A549 (cell line): Measurements from ENCODE around the gene ARHGAP26. TPM values are rescaled to one million over a fixed set of nuclear protein-coding genes. Genes with fewer than 3 reads are reported as not detected.

Experiments
- ATAC-seq, 2 experiments: fragments of 200-7000 bp in 1 of 2; fragments of >200 bp in 1 of 2; cut with Nextera tagmentation in 1 of 2; cut with Tn5 transposase in 1 of 2; 3 replicates each; pipeline versions ENCODE4 v1.8.0 to v1.9.1; 2018 to 2020; ENCODE audit warnings: mild to moderate bottlenecking in 1 of 2, moderate library complexity in 1 of 2
- CTCF ChIA-PET: fragments of 300-600 bp; sonication (Branson Sonifier 250); formaldehyde crosslinking; extraction: SDS; loops from one replicate; lab custom pipeline; 2021; ENCODE audit warnings: antibody characterized with exemption, inconsistent platforms; lab: Yijun Ruan, JAX
- POLR2A ChIA-PET: fragments of 350-600 bp; formaldehyde crosslinking; extraction: SDS; loops from one replicate; lab custom pipeline; 2021; ENCODE audit warnings: antibody characterized with exemption, inconsistent platforms; lab: Yijun Ruan, JAX
- DNase-seq, 2 experiments: peaks; one replicate each; pipeline versions ENCODE4 v3.0.0 to v3.0.0-alpha.2; 2011 to 2016; ENCODE audit warnings: low read depth in 1 of 2, low spot score in 1 of 2
- FAIRE-seq: peaks from 2 replicates; lab custom pipeline; 2011; peaks lifted over from hg19 to GRCh38; lab: Jason Lieb, UNC
- H3K27ac ChIP-seq, 2 experiments: fragments of >200 bp; sonication (Bioruptor Twin); formaldehyde crosslinking; 3 replicates each; pipeline ENCODE4 v1.5.1; 2016 to 2017
- H3K4me1 ChIP-seq: fragments of >200 bp; sonication (Bioruptor Twin); formaldehyde crosslinking; 3 replicates; pipeline ENCODE4 v1.6.1; 2016
- H3K4me2 ChIP-seq: fragments of >200 bp; sonication (Bioruptor Twin); formaldehyde crosslinking; 3 replicates; pipeline ENCODE4 v1.6.1; 2016
- H3K4me3 ChIP-seq: fragments of >200 bp; sonication (Bioruptor Twin); formaldehyde crosslinking; 3 replicates; pipeline ENCODE4 v1.5.1; 2016
- H3K9me3 ChIP-seq: fragments of >200 bp; sonication (Bioruptor Twin); formaldehyde crosslinking; 3 replicates; pipeline ENCODE4 v1.6.1; 2016
- CBX2 ChIP-seq: fragments of 200-600 bp; sonication (generic); IDR thresholded peaks from 2 replicates; pipeline ENCODE4 v1.6.1; 2016; ENCODE audit warnings: low read depth, mild to moderate bottlenecking, borderline replicate concordance
- CBX8 ChIP-seq: fragments of 200-600 bp; sonication (generic); IDR thresholded peaks from 2 replicates; pipeline ENCODE4 v1.6.1; 2016
- CEBPB ChIP-seq, 2 experiments: fragments of >200 bp in 1 of 2; sonication (Bioruptor Twin) in 1 of 2; formaldehyde crosslinking in 1 of 2; IDR thresholded peaks; 2 replicates each; pipeline ENCODE4 v1.6.1; 2012 to 2016
- CHD2 ChIP-seq: fragments of 150-350 bp; IDR thresholded peaks from 2 replicates; pipeline ENCODE4 v1.6.1; 2014; ENCODE audit warnings: low read length; ENCODE audit not compliant: partially characterized antibody
- ESRRA ChIP-seq: fragments of 150-350 bp; IDR thresholded peaks from 2 replicates; pipeline ENCODE4 v1.6.1; 2014; ENCODE audit warnings: mild to moderate bottlenecking, low read length, borderline replicate concordance
- FOXS1 ChIP-seq: fragments of 250-450 bp; sonication (Bioruptor Pico); IDR thresholded peaks from 2 replicates; pipeline ENCODE4 v1.5.0; 2020; ENCODE audit warnings: mild to moderate bottlenecking, moderate library complexity
- GATA3 ChIP-seq: IDR thresholded peaks from 2 replicates; pipeline ENCODE4 v1.6.1; 2012; ENCODE audit warnings: borderline replicate concordance
- HDAC2 ChIP-seq: fragments of 200-600 bp; sonication (generic); IDR thresholded peaks from 2 replicates; pipeline ENCODE4 v1.6.1; 2016
- JUN ChIP-seq, 2 experiments: fragments of >200 bp; sonication (Bioruptor Twin); formaldehyde crosslinking; IDR thresholded peaks; 2 replicates in 1 of 2; 3 replicates in 1 of 2; pipeline ENCODE4 v1.6.1; 2016 to 2017
- JUNB ChIP-seq: fragments of >200 bp; sonication (Bioruptor Twin); formaldehyde crosslinking; IDR thresholded peaks from 2 replicates; pipeline ENCODE4 v1.6.1; 2016
- MYC ChIP-seq: IDR thresholded peaks from 2 replicates; pipeline ENCODE4 v1.6.1; 2012; ENCODE audit warnings: mild to moderate bottlenecking, inconsistent platforms, low read length, improper control_type of control experiment, borderline replicate concordance
- PHF8 ChIP-seq: fragments of 200-600 bp; sonication (generic); IDR thresholded peaks from 2 replicates; pipeline ENCODE4 v1.6.1; 2016; ENCODE audit warnings: low read depth, mild to moderate bottlenecking, antibody characterized with exemption, moderate library complexity, borderline replicate concordance
- POLR2AphosphoS2 ChIP-seq: conservative IDR thresholded peaks from 2 replicates; pipeline ENCODE4 v1.6.1; 2012; ENCODE audit warnings: low read length, improper control_type of control experiment, inconsistent platforms
- RCOR1 ChIP-seq: fragments of 150-350 bp; IDR thresholded peaks from 2 replicates; pipeline ENCODE4 v1.6.1; 2014; ENCODE audit warnings: antibody characterized with exemption, low read length, low read depth
- RFX5 ChIP-seq: fragments of 450-650 bp; IDR thresholded peaks from 2 replicates; pipeline ENCODE4 v1.7.1; 2014; ENCODE audit warnings: antibody characterized with exemption, mild to moderate bottlenecking, moderate library complexity
- RNF2 ChIP-seq: fragments of 200-600 bp; sonication (generic); IDR thresholded peaks from 2 replicates; pipeline ENCODE4 v1.6.1; 2016; ENCODE audit warnings: low read depth, mild to moderate bottlenecking, antibody characterized with exemption, moderate library complexity, borderline replicate concordance
- SMC3 ChIP-seq: fragments of >200 bp; sonication (Bioruptor Twin); formaldehyde crosslinking; IDR thresholded peaks from 3 replicates; pipeline ENCODE4 v1.6.1; 2018; ENCODE audit warnings: inconsistent platforms
- SREBF2 ChIP-seq: fragments of 450-650 bp; IDR thresholded peaks from 2 replicates; pipeline ENCODE4 v1.6.1; 2014; ENCODE audit warnings: mild to moderate bottlenecking, moderate library complexity
- ZFP36 ChIP-seq: fragments of 450-650 bp; IDR thresholded peaks from 2 replicates; pipeline ENCODE4 v1.6.1; 2014; ENCODE audit warnings: borderline replicate concordance; ENCODE audit not compliant: partially characterized antibody
- ZNF302 ChIP-seq: fragments of 250-450 bp; sonication (Bioruptor Pico); IDR thresholded peaks from 2 replicates; pipeline ENCODE4 v1.9.0; 2021; ENCODE audit warnings: inconsistent platforms, mild to moderate bottlenecking, moderate library complexity
- WGBS: methylation state at CpG from one replicate; pipeline ENCODE4 v1.1.6; 2017; ENCODE audit errors: missing lambda C conversion rate; 5-methylcytosine and 5-hydroxymethylcytosine counted together
- polyA plus RNA-seq, 4 experiments: library from polyadenylated mRNA; depleted of rRNA in 3 of 4; stranded (reverse); fragments of >200 nt; fragmentation: RNase III in 1 of 4; extraction: RNeasy Plus Mini Kit Qiagen cat#74134 plus additional on column Dnase treatment in 1 of 4; gene quantifications; 2 replicates in 3 of 4; 3 replicates in 1 of 4; pipeline ENCODE4 v1.2.3, GENCODE V29; 2011 to 2017
- TF ChIP-seq, protein P1 (sequence below): fragments of 450-650 bp; IDR thresholded peaks from 2 replicates; pipeline ENCODE4 v1.6.1; 2014; ENCODE audit warnings: antibody characterized with exemption
- TF ChIP-seq, protein P2 (sequence below): IDR thresholded peaks from 2 replicates; pipeline ENCODE4 v1.6.1; 2012; ENCODE audit warnings: low read depth, borderline replicate concordance
- TF ChIP-seq, protein P3 (sequence below): fragments of 150-350 bp; IDR thresholded peaks from 2 replicates; pipeline ENCODE4 v1.6.1; 2014; ENCODE audit warnings: low read depth, mild to moderate bottlenecking, low read length
- TF ChIP-seq, protein P4 (sequence below): IDR thresholded peaks from 2 replicates; pipeline ENCODE4 v1.6.1; 2012
- TF ChIP-seq, protein P5 (sequence below): fragments of >200 bp; sonication (Bioruptor Twin); formaldehyde crosslinking; IDR thresholded peaks from 2 replicates; pipeline ENCODE4 v1.6.1; 2016
- TF ChIP-seq, protein P6 (sequence below): IDR thresholded peaks from 2 replicates; pipeline ENCODE4 v1.6.1; 2012

The ARHGAP26 gene
- polyA plus RNA-seq, 2 of the 4 experiments (the other 2 are of a cell fraction): 6.6 to 19.1 TPM

DNA sequence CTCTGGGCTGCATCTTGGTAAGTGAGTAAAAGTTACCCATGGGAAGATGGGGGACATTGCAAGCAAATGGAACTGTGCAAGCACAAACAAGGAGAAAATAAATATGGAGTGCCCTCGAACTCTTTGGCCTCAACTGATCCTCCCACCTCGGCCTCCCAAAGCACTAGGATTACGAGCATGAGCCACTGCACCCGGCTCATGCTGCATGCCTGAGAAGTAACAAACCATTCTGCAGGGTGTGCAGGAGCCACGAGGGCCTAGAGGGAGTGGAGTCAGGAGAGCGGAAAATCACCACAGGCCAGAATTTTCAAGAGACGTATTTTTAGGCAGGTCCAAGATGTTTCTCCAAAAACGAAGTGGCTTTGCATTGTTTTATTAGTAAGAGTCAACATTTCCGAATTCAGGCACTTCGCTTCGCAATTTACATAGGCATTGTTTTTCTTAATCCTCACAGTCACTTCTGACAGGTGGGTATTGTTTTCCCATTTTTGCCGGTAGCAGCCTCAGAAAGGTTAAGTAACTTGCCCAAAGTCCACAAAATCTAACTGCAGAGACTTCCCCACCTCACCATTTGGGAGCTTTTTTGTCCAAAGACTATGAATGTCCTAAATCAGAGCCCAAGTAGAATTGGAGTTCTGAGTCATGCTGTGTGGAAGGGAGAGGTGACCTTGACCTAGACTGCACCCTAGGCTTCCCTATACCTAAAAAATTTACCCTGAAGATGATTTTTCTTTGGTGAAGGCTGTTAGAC, 403.1 kb downstream of the ARHGAP26 start:
- CTCF ChIA-PET: interaction anchor here (0.6 to 1.1 kb wide), 2 partner anchors 12 to 101 kb away, joined by 3 to 4 read pairs; no protein-coding TSS in a partner anchor
- Histone ChIP-seq H3K9me3 (no peaks in the 10 kb centered on the region), H3K4me2 (no peak overlapping the region)
- 90% methylated on average over 12 of the region's 12 CpGs for WGBS
- DNase-seq (no peak), ATAC-seq (no peak), FAIRE-seq (no peak)
- TF ChIP-seq CBX2 (no peak), SREBF2 (no peak), SMC3 (no peak), CEBPB (IDR thresholded peaks at IDR 0.05) (no peak), HDAC2 (no peak), ZNF302 (CRISPR knock-in tag) (no peak), ZFP36 (no peak)
- TF ChIP-seq, protein P1, sequence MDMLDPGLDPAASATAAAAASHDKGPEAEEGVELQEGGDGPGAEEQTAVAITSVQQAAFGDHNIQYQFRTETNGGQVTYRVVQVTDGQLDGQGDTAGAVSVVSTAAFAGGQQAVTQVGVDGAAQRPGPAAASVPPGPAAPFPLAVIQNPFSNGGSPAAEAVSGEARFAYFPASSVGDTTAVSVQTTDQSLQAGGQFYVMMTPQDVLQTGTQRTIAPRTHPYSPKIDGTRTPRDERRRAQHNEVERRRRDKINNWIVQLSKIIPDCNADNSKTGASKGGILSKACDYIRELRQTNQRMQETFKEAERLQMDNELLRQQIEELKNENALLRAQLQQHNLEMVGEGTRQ: no peak
- TF ChIP-seq, protein P2, sequence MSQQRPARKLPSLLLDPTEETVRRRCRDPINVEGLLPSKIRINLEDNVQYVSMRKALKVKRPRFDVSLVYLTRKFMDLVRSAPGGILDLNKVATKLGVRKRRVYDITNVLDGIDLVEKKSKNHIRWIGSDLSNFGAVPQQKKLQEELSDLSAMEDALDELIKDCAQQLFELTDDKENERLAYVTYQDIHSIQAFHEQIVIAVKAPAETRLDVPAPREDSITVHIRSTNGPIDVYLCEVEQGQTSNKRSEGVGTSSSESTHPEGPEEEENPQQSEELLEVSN: no peak
- TF ChIP-seq, protein P3, sequence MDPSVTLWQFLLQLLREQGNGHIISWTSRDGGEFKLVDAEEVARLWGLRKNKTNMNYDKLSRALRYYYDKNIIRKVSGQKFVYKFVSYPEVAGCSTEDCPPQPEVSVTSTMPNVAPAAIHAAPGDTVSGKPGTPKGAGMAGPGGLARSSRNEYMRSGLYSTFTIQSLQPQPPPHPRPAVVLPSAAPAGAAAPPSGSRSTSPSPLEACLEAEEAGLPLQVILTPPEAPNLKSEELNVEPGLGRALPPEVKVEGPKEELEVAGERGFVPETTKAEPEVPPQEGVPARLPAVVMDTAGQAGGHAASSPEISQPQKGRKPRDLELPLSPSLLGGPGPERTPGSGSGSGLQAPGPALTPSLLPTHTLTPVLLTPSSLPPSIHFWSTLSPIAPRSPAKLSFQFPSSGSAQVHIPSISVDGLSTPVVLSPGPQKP: no peak
- TF ChIP-seq, all 56 proteins: peak for 0
- POLR2A ChIA-PET: no interaction called here
- Histone ChIP-seq H3K27ac (no peak overlapping the region), H3K4me3 (no peak overlapping the region), H3K4me1 (peaks cover 37% of the 10 kb centered on the region)

DNA sequence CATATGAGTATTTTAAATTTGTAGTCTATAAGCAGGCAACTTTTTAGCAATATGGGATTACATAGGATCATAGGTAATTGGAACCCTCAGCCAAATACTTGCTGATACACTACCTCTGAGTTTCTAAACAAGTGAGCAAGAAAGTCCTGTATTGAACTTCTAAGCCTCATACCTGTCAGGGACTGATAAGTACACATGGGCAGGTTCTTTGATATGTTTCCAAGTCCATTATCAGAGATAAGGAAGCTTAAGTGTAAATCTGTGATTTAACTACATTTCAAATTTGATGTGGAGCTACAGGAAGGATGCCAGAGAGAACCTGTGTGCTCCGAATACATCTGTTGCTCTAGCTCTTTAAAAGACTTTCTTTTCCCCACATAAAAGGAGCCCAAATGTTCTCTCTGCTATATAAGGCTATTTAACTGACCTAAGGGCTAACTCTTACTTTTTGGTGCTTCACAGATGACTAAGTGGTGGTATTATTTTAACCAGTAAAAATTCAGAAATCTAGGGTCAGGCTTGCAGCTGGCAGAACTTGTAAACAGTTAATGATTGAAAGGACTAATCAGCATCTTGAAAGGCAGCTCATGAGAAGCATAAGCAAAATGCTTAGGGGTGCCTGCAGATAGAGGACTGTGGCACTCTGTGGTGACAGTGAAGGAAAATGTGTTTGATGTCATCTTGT, 404.7 kb downstream of the ARHGAP26 start:
- Histone ChIP-seq H3K4me1 (peaks cover 37% of the 10 kb centered on the region), H3K4me2 (peak overlapping the region; percentile 21; the same call in 2 of the 3 replicates), H3K4me3 (no peak overlapping the region), H3K27ac (peak overlapping the region in 1 of 2 experiments; percentile 29; a peak in 3 of 6 replicates), H3K9me3 (no peaks in the 10 kb centered on the region)
- CTCF ChIA-PET: interaction anchor here (0.8 to 1.5 kb wide), 2 partner anchors 14 to 225 kb away, joined by 4 read pairs; no protein-coding TSS in a partner anchor
- ATAC-seq (no peak), DNase-seq (no peak), FAIRE-seq (no peak)
- POLR2A ChIA-PET: no interaction called here
- no peak for TF ChIP-seq RFX5
- no peak for TF ChIP-seq JUNB
- TF ChIP-seq CEBPB (IDR thresholded peaks at IDR 0.05): no peak
- TF ChIP-seq JUN (IDR thresholded peaks at IDR 0.05): no peak
- no peak for TF ChIP-seq GATA3
- TF ChIP-seq, protein P4, sequence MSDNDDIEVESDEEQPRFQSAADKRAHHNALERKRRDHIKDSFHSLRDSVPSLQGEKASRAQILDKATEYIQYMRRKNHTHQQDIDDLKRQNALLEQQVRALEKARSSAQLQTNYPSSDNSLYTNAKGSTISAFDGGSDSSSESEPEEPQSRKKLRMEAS: no peak
- TF ChIP-seq RCOR1: no peak
- no peak for TF ChIP-seq POLR2AphosphoS2
- TF ChIP-seq FOXS1 (CRISPR knock-in tag): no peak
- TF ChIP-seq, protein P5, sequence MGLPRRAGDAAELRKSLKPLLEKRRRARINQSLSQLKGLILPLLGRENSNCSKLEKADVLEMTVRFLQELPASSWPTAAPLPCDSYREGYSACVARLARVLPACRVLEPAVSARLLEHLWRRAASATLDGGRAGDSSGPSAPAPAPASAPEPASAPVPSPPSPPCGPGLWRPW: no peak
- TF ChIP-seq PHF8: no peak
- no peak for TF ChIP-seq CBX8
- TF ChIP-seq, protein P6, sequence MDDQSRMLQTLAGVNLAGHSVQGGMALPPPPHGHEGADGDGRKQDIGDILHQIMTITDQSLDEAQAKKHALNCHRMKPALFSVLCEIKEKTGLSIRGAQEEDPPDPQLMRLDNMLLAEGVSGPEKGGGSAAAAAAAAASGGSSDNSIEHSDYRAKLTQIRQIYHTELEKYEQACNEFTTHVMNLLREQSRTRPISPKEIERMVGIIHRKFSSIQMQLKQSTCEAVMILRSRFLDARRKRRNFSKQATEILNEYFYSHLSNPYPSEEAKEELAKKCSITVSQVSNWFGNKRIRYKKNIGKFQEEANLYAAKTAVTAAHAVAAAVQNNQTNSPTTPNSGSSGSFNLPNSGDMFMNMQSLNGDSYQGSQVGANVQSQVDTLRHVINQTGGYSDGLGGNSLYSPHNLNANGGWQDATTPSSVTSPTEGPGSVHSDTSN: no peak
- no peak for TF ChIP-seq MYC
- no peak for TF ChIP-seq ESRRA
- TF ChIP-seq RNF2: no peak
- TF ChIP-seq CHD2: no peak
- no peak for TF ChIP-seq SREBF2
- TF ChIP-seq, protein P3: no peak
- WGBS: 71% methylated on average over 1 of the region's 1 CpG
